Fibroblast of skin of abdomen (primary cell): Measurements from ENCODE around the gene TNRC6B.
A peak's percentile ranks its signal among the peaks of the same experiment; 100 is the strongest.
"Not testable (repeated sequence)": the region's sequence is repeated elsewhere in the genome, so short reads cannot be mapped to it uniquely, and the experiment has no call there.

Experiments
- DNase-seq: peaks from one replicate; pipeline ENCODE4 v3.0.0-alpha.2; 2013

Gene TNRC6B

GRCh38 chr22:40212121-40212520 lies 34.4 kb downstream of the TNRC6B start:
- no peak for DNase-seq

DNA sequence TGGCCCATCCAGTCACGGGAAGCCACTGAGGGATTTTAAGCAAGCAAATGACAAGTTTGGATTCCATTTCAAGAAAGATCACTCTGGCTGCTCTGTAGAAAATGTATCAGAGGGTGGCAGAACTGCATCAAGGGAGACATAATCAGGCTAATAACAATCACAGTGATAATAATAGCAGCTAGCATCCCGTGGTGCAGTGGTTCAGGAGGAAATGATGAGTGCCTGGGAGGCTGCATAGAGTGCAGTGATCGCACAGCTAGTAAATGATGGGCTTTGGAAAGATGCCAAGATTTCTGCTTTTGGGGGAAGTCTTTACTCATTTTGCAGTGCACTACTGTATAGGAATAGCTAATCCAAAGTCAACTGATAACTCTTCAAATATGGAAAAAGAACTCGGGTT lies 35.8 kb downstream of the TNRC6B start:
- no peak for DNase-seq

DNA sequence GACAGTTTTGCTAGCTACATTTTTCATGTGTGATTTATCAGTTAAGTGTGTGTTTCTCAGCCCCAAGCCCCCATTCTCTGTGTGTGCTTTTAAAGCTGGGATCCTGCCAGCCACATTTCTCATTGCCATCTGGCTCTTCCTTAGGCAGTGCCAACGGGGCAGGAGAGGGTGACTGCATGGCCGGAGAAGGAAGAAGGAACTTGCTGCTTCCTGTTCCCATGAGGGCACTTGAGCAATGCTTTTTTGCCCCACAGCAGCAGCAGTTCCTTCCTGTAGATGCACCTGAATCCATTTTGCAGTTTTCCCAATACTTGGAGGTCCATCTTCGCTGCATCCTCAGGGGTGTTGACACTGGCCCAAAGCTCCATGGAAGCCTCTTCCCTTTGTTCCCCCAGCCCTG lies 37.5 kb downstream of the TNRC6B start:
- no peak for DNase-seq

GRCh38 chr22:40216041-40216756 lies 38.5 kb downstream of the TNRC6B start:
- DNase-seq, result no peak

DNA sequence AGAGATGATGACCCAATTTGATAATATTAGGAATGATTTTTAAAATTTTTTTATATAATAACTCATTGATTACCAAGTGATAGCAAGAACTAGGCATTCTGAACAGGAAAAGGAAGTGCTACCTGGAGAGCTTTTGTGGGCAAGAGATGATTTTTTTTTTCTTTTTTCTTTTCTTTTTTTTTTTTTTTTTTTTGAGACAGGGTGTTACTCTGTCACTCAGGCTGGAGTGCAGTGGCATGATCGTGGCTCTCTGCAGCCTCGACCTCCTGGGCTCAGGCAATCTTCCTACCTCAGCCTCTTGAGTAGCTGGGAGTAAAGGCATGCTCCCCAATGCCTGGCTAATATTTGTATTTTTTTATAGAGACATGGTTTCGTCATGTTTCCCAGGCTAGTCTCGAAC lies 40.4 kb downstream of the TNRC6B start:
- no peak for DNase-seq

GRCh38 chr22:40218723-40219294 lies 41.1 kb downstream of the TNRC6B start:
- no peak for DNase-seq

DNA sequence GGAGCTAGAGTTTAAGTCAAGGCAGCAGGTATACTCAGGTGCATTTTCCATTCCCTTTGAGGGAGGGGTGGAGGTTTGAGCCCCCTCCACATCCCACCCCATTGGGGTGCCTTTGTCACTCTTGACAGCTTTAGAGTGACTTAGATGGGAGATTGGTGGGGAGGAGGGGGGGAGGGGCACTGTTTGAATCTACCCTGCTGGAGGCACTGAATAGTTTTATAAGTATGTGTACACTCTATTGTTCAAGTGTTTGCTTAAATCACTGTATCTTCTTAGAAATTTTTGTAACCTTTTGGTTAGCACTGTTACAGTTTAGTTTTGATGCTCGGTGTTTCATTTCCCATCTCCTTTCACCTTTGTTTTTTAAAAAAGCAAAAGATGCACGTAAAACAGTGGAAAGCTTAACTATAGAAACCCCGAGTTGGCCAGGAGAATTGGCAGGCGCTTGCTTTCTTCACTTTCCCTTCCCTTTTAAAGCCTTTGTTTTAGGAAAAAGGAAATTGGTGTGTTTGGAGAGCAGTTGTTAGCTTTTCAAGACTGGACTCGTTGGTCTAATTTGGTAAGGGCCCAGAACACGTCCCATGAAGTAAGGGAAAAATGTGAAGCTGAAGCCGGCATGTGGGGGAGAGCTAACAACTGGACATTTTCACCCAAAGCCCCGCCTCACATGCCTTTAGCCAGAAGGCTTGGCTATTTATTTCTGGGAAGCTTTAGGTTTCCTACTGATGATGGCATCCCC lies 42.8 kb downstream of the TNRC6B start:
- no peak for DNase-seq

DNA sequence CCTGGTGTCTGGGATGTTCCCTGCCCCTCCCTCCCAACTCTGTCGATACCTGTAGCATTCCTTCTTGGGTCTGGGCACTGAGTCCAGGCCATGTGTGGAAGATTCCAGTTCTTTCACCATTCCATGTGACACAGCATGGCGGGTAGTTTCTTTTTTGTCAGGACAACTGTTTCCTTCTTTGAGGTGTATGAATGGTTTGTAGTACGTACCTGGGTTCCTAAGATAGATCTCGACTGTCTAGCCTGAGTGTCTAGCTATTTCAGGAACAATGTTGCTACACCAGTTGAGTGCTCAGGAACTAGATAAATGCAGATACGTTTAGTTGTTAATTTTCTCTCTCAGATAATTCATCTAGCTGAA lies 43.3 kb downstream of the TNRC6B start:
- no peak for DNase-seq

- not testable (repeated sequence) for DNase-seq
These were observed 45.3 kb downstream of the TNRC6B start for GRCh38 chr22:40222979-40223378.

- no peak for DNase-seq
These were observed 47.0 kb downstream of the TNRC6B start for GRCh38 chr22:40224702-40225101.

DNA sequence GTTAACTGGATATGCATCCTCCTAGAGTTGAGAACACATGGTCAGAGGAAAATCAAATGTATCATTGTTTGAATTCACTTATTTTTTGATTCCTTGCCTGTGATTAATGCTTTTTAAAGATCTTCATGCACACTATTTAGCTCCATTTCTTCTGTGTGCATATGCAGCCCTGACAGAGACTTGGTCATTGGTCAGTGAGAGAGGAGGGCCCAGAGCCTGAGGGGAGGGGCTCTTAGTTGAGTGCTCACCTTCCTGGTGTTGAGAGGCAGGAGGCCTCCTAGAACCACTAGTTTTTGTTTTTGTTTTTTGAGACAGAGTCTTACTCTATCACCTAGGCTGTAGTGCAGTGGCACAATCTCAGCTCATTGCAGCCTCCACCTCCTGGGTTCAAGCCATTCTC lies 48.9 kb downstream of the TNRC6B start:
- no peak for DNase-seq

GRCh38 chr22:40231618-40232313 lies 54.0 kb downstream of the TNRC6B start:
- no peak for DNase-seq

GRCh38 chr22:40232624-40233023 lies 54.9 kb downstream of the TNRC6B start:
- DNase-seq, result no peak

- DNase-seq, result no peak
These were observed 56.2 kb downstream of the TNRC6B start for GRCh38 chr22:40233886-40234285.

DNA sequence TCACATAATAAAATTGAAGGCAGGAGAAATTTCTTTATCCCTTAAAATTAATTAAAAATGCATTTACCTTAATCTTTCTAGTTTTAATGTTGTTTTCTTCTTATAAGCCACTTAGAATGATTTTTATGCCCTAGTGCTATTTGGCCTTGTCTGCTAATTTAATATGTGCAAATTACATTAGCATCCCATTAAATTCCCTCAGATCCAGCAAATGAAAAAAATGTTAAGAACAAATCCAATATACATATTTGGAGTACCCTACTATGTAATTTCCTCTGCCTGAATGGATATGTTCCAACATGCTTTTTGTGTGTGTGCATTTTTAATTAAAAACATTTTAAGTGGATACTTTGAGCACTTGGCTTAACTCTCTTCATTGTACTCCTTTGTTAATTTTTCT lies 56.9 kb downstream of the TNRC6B start:
- no peak for DNase-seq

GRCh38 chr22:40235308-40235707 lies 57.6 kb downstream of the TNRC6B start:
- DNase-seq, result peak; percentile 48

- no peak for DNase-seq
These were observed 58.5 kb downstream of the TNRC6B start for GRCh38 chr22:40236131-40236665.

DNA sequence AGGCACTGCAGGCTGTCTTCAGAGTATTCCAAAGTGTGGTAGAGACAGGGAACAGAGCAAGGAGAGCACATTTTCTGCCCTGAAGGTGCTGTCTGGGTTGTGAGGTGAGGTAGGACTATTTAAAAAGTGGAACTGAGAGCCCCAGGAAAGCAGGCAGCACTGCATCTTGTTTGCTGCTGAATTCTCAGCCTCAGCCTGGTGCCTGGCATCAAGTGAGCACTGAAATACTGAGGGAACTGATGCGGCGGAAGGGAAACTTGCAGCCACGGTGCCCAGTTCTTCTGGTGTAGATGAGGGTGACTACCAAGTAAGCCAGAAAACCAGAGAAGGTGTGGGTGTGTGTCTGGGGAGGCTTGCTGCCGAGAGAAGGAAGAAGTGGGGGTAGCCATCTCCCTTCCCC lies 59.5 kb downstream of the TNRC6B start:
- DNase-seq, result no peak

DNA sequence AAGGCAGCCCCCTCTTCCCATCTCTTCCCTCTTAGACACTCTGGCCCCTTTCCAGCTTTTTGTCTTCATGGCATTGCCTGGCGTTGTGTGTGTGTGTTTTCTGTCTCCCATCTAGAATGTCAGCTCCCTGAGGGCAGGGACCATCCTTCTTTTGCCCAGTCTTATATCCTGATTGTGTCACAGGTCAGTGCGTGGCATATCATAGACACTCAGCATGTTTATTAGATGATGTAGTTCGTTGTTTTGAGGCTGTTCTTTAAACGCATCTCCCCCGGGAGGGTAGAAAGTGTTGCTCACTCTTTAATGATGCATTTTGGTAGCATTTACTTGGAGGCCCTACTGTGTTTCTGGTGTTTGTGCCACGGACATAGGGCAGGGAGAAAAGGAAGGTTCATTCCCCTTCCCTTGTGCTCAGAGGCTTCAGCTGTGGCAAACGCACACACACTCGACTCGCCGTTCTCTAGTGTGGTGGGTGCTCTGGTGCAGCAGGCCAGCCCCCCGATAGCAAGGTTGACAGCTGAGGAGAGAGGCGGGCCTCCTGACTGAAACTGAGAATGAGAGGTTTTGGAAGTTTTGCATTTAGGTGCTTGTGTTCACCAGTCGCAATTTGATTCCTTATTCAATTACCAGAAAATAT lies 60.2 kb downstream of the TNRC6B start:
- no peak for DNase-seq

DNA sequence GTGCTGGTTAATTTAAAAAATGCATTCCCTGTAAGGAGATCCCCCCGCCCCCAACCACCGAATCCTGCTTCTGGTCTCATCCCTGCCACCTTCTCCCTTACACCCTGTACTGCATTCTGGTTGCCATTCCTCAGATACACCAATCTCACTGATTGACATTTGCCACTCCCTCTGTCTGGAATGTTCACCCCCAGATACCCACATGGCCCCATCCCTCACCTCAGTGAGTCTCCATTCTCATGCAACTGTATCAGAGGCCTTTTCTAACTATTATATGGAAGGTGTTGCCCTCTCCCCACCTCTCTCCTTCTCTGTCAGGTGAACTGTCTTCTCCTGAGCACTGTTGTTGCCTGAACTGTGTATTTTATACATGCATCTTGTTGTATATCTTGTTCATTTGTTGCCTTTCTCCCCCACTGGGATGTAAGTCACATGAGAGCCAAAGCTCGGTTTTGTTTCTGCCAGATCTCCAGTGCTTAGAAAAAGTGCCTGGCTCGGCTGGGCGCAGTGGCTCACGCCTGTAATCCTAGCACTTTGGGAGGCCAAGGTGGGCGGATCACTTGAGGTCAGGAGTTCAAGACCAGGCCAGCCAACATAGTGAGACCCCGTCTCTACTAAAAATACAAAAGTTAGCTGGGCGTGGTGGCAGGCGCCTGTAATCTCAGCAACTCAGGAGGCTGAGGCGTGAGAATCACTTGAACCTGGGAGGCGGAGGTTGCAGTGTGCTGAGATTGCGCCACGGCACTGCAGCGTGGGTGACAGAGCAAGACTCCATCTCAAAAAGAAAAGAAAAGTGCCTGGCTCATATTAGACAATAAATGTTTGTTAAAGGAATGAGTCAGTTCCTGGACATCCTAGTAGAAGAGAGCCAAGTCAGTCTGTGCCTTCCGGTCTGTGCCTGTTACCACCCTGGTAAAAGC lies 61.0 kb downstream of the TNRC6B start:
- DNase-seq, result peak; percentile 22

DNA sequence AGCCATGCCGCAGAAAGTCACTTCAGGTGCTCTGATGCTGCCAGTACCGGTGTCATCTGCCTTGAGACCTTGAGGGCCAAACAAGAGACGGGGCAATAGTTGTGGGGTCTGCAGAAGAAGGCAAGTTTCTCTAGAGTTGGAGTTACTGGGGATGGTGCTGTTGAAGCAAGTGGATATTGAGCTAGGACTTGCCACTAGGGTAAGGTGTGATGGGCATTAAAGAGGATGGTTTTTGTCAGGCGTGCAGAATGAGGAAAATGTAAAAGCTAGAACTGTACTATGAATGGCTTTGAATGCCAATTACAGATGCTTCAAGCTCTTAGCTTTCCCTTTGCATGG lies 61.6 kb downstream of the TNRC6B start:
- DNase-seq, result no peak

DNA sequence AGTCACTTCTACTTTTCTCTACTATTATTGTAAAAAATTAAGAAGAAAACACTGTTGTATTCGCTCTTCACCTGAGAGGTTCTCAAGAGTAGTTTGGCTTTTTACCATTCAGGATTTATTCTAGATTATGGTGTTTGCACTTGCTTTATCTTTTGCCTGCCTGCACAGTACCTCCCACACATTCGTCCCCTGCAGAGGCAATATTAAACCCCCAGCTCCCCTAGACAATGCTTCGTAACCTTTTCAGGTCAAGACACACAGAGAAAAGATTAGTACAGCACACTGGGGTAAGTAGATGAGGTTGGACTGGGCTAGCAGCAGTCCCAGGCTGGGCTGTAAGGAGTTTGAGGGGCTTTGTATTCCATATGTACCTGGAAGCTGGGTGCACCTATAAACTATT lies 62.4 kb downstream of the TNRC6B start:
- no peak for DNase-seq
